HFFc6 (cell line): ENCODE measurements around the gene ZDHHC17. TPM values are rescaled to one million over a fixed set of nuclear protein-coding genes. Genes with fewer than 3 reads are reported as not detected.

Experiments used
- DNase-seq: peaks from one replicate; pipeline ENCODE4 v3.0.0-alpha.2; 2018
- H3K27ac Mint-ChIP-seq: 2 replicates; pipeline ENCODE4 v1.8.0; 2020; ENCODE audit warnings: mild to moderate bottlenecking, mixed read lengths
- H3K27me3 Mint-ChIP-seq: 2 replicates; pipeline ENCODE4 v1.8.0; 2021; ENCODE audit warnings: mild to moderate bottlenecking, moderate library complexity, mixed read lengths; ENCODE audit not compliant: insufficient read depth
- H3K36me3 Mint-ChIP-seq: 2 replicates; pipeline ENCODE4 v1.8.0; 2021; ENCODE audit warnings: low read depth, mixed read lengths
- H3K4me1 Mint-ChIP-seq: 2 replicates; pipeline ENCODE4 v1.8.0; 2020; ENCODE audit warnings: low read depth, mixed read lengths
- H3K4me3 Mint-ChIP-seq: 2 replicates; pipeline ENCODE4 v1.8.0; 2020; ENCODE audit warnings: mild to moderate bottlenecking, moderate library complexity, mixed read lengths
- H3K9me3 Mint-ChIP-seq: 2 replicates; pipeline ENCODE4 v1.8.0; 2020; ENCODE audit warnings: mild to moderate bottlenecking, mixed read lengths
- total RNA-seq, 6 experiments: library from RNA; stranded (reverse); fragmentation: NEBNext Ultra II Directional; extraction: Animal tissue kit (Norgen Biotek cat#: 25700); gene quantifications; 2 replicates in 1 of 6; 3 replicates in 5 of 6; pipeline ENCODE4 v1.2.3, GENCODE V29; 2021
- TF ChIP-seq, protein P1 (sequence below): fragments of 200-600 bp; sonication (generic); IDR thresholded peaks from 2 replicates; pipeline ENCODE4 v1.5.0; 2021; ENCODE audit warnings: antibody characterized with exemption, mild to moderate bottlenecking

ZDHHC17 gene
- total RNA-seq, 6 experiments from 2014 or later, result 16.0 to 23.6 (median 19.2) TPM

DNA sequence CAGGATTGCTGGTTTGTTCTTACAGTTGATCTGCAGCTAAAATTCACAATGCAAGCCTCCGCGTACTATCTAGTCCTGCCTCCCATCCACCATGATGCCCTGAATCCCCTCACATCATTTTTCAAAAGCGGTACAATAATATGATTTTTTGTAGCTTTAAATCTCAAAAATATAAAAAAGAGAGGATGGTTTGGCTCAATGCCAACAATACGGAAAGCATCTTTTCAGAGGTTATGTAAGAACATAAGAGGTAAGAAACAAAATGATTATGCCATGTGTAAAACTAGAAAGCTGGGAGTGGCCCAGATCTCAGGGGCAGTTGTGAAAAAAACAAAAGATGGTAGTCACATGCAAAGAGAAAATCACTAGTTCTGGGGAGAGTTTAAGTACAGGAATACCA is 24.0 kb upstream of the ZDHHC17 start:
- no peak overlapping the region for H3K27ac Mint-ChIP-seq
- TF ChIP-seq, protein P1, sequence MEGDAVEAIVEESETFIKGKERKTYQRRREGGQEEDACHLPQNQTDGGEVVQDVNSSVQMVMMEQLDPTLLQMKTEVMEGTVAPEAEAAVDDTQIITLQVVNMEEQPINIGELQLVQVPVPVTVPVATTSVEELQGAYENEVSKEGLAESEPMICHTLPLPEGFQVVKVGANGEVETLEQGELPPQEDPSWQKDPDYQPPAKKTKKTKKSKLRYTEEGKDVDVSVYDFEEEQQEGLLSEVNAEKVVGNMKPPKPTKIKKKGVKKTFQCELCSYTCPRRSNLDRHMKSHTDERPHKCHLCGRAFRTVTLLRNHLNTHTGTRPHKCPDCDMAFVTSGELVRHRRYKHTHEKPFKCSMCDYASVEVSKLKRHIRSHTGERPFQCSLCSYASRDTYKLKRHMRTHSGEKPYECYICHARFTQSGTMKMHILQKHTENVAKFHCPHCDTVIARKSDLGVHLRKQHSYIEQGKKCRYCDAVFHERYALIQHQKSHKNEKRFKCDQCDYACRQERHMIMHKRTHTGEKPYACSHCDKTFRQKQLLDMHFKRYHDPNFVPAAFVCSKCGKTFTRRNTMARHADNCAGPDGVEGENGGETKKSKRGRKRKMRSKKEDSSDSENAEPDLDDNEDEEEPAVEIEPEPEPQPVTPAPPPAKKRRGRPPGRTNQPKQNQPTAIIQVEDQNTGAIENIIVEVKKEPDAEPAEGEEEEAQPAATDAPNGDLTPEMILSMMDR, result no peak
- no peaks in the 10 kb centered on the region; the same call in 1 of the 2 replicates for H3K4me1 Mint-ChIP-seq
- peaks cover 19% of the 10 kb centered on the region for H3K9me3 Mint-ChIP-seq
- H3K4me3 Mint-ChIP-seq, result no peak overlapping the region
- DNase-seq, result no peak
- no peaks in the 10 kb centered on the region; the same call in none of the 2 replicates for H3K27me3 Mint-ChIP-seq
- peaks cover 20% of the 10 kb centered on the region for H3K36me3 Mint-ChIP-seq

DNA sequence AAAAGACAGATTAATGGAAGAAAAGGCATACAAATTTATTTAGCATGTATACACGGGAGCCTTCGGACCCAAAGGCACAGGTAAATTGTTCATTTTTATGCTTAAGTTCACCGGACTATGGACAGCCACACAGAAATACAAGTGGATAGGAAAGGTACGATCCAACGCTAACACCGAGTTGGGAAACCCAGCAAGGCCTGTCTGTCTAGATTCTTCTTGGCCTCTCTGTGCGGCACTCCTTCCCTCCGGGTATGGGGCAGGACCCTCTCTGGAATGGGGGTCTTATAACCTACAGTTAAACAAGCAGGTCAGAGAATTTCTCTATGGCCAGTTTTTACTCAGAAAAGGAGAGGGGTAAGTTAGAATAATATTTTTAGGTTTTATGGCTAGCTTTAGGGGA is 23.4 kb upstream of the ZDHHC17 start:
- peaks cover 19% of the 10 kb centered on the region for H3K9me3 Mint-ChIP-seq
- TF ChIP-seq, protein P1, result no peak
- H3K27me3 Mint-ChIP-seq, result no peaks in the 10 kb centered on the region; the same call in none of the 2 replicates
- DNase-seq, result no peak
- H3K36me3 Mint-ChIP-seq, result peaks cover 20% of the 10 kb centered on the region
- H3K4me3 Mint-ChIP-seq, result no peak overlapping the region
- H3K4me1 Mint-ChIP-seq, result no peaks in the 10 kb centered on the region; the same call in 1 of the 2 replicates
- no peak overlapping the region for H3K27ac Mint-ChIP-seq

DNA sequence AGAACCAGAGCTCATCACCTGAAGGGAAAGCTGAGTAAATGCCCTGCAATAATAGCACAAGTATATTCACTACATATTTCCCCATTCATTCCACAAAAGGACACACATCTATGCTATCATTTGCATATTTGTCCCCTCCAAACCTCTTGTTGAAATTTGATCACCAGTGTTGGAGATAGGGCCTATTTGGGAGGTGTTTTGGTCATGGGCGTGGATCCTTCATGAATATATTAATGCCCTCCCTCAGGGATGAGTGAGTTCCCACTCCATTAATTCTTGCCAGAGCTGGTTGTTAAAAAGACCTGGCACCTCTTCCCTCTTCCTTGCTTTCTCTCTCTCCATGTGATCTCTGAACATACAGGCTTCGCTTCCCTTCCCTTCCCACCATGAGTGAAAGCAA is 18.6 kb upstream of the ZDHHC17 start:
- Mint-ChIP-seq H3K4me3 (no peak overlapping the region), H3K36me3 (no peaks in the 10 kb centered on the region), H3K27ac (no peak overlapping the region), H3K4me1 (no peaks in the 10 kb centered on the region), H3K9me3 (no peaks in the 10 kb centered on the region), H3K27me3 (no peaks in the 10 kb centered on the region)
- no peak for DNase-seq
- TF ChIP-seq, protein P1, result no peak

DNA sequence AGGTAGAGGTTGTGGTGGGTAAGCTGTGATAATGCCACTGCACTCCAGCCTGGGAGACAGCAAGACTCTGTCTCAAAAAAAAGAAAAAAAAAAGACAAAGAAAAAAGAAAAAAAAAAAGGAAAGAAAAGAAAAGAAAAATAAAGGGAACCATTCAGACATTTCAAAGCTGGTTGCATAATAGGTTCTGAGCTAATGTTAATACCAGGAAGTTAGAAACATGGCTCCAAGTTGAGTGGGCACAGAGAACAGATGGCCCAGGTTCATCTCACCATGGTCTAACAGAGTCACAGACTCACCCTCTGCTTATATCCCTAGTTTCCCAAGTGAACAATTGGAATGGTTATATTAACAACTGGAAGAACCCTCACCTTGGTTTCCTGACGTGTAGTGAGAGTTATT is 17.4 kb upstream of the ZDHHC17 start:
- TF ChIP-seq, protein P1, result no peak
- H3K4me3 Mint-ChIP-seq, result no peak overlapping the region
- no peak for DNase-seq
- no peaks in the 10 kb centered on the region for H3K9me3 Mint-ChIP-seq
- no peaks in the 10 kb centered on the region for H3K36me3 Mint-ChIP-seq
- no peaks in the 10 kb centered on the region for H3K27me3 Mint-ChIP-seq
- no peak overlapping the region for H3K27ac Mint-ChIP-seq
- no peaks in the 10 kb centered on the region for H3K4me1 Mint-ChIP-seq

DNA sequence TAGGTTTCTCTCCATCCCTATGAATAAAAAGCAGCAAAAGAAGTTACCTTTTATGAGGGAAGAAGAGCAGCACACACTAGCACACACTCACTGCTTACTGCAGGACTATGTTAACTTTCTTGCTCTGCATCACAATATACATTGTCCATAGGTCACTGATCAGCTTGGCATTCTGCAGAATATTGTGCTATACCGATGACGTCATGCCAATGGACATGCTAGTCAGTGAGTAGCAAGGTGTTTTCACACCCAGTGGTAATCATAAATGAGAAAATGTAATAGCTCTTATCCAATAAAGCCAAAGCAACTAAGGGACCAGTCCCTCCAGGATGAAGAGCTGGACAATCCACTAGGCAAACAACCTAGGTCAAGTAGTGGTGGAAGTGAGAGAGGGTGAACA is 16.7 kb upstream of the ZDHHC17 start:
- no peak for DNase-seq
- Mint-ChIP-seq H3K9me3 (no peaks in the 10 kb centered on the region), H3K4me1 (no peaks in the 10 kb centered on the region), H3K4me3 (no peak overlapping the region), H3K36me3 (no peaks in the 10 kb centered on the region), H3K27ac (no peak overlapping the region), H3K27me3 (no peaks in the 10 kb centered on the region)
- TF ChIP-seq, protein P1, result no peak
